H1 (cell line): ENCODE measurements around the gene ANKRD29. TPM values are rescaled to one million over a fixed set of nuclear protein-coding genes. Genes with fewer than 3 reads are reported as not detected.

Experiments used
- JUN ChIP-seq: IDR thresholded peaks from 2 replicates; pipeline ENCODE4 v1.6.1; 2011; ENCODE audit warnings: low read depth, mild to moderate bottlenecking, improper control_type of control experiment, low read length
- SIX5 ChIP-seq: IDR thresholded peaks from 2 replicates; pipeline ENCODE4 v1.6.1; 2011; ENCODE audit warnings: mild to moderate bottlenecking, low read depth, low read length
- SP4 ChIP-seq: IDR thresholded peaks from 2 replicates; pipeline ENCODE4 v1.6.1; 2012; ENCODE audit warnings: low read length, inconsistent platforms
- USF2 ChIP-seq: IDR thresholded peaks from 2 replicates; pipeline ENCODE4 v1.6.1; 2011; ENCODE audit warnings: low read length, improper control_type of control experiment
- polyA plus RNA-seq, 7 experiments: library from polyadenylated mRNA; depleted of rRNA in 3 of 7; stranded (reverse) in 5 of 7; unstranded in 2 of 7; fragments of >200 nt in 5 of 7; fragments of 200-250 nt in 2 of 7; gene quantifications; 1 replicate in 5 of 7; 2 replicates in 1 of 7; 4 replicates in 1 of 7; pipeline versions ENCODE4 v1.2.1 to v1.2.3, GENCODE V29; 2011 to 2013; ENCODE audit warnings: missing spikeins in 2 of 7, mixed read lengths in 2 of 7
- total RNA-seq: library from RNA; stranded (reverse); fragmentation: NEBNext Ultra II Directional; extraction: Animal tissue kit (Norgen Biotek cat#: 25700); gene quantifications from 2 replicates; pipeline ENCODE4 v1.2.1, GENCODE V29; 2021

The ANKRD29 gene
- total and polyA plus RNA-seq, 2 of the 8 experiments (the other 6 are each of a cell fraction or from before 2014, with no cell fraction given), result 3.0 to 7.3 TPM

- TF ChIP-seq USF2, result no peak
- TF ChIP-seq JUN, result no peak
- TF ChIP-seq SIX5, result no peak
- TF ChIP-seq SP4, result no peak
Observed at GRCh38 chr18:23634692-23635091, 28.0 kb downstream of the ANKRD29 start (continued).
